ENCODE data around the gene LEFTY1.

Gene LEFTY1

DNA sequence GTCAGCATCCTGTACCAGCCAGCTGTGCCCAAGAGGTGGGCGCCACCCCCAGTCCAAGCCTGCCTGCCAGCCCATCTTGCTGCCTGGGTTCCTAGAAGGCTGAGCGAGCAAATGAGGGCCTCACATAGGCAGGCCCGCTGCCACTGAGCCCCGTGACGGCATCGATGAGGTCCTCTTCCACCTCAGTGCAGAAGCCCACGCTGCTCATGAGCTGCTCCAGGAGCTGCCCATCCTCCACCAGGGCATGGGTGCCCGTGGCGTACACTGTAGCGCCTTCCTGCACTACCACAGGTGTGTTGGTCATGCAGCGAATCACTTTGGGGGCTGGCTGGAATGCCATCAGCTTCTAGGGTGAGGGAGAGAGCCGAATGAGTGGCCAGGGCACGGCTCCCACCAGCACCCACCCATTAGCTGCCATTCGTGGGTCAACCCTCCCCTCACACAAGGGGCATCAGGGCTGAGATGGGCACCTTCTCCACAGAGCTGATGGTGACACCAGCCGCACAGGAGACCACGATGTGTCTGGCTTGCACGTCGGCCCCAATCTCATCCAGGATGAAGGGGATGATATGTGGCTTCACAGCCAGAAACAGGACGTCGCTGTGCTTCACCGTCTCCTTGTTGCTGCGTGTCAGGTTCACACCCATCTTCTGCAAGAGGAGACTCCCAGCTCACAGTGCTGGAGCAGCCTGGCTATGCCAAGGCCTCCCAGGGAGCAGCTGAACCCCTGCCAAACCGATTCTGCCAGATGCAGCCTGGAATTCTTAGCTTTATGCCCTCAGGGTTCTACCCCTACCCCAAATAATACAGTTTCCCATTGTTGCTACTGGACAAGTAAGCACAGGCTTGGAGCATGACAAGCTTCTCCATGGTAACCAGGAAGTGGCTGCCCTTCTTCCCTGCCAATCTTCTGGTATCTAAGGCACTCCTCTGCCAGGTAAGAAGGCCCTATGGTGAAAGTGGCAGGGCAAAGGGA lies 33.1 kb upstream of the LEFTY1 start:
- peak overlapping the region; percentile 94 for H3K27ac ChIP-seq

DNA sequence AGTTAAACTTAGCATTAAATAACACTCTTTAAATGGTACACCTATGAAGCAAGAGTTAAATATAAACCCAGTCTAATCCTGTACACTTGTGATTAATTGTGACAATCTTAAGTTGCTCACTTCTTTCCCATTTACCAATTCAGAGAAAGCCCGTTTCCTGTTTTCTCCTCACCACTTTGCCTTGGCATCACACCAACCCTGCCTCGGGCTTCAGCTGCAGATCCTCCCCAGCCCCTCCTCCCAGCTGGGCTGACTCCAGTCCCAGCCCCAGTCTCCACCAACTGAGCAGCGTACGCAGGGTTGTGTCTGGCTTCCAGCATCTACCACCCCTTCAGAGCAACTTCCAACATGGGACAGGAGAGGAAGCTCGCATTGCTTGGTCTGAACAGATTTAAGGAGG lies 31.0 kb upstream of the LEFTY1 start:
- TF ChIP-seq, protein P1, sequence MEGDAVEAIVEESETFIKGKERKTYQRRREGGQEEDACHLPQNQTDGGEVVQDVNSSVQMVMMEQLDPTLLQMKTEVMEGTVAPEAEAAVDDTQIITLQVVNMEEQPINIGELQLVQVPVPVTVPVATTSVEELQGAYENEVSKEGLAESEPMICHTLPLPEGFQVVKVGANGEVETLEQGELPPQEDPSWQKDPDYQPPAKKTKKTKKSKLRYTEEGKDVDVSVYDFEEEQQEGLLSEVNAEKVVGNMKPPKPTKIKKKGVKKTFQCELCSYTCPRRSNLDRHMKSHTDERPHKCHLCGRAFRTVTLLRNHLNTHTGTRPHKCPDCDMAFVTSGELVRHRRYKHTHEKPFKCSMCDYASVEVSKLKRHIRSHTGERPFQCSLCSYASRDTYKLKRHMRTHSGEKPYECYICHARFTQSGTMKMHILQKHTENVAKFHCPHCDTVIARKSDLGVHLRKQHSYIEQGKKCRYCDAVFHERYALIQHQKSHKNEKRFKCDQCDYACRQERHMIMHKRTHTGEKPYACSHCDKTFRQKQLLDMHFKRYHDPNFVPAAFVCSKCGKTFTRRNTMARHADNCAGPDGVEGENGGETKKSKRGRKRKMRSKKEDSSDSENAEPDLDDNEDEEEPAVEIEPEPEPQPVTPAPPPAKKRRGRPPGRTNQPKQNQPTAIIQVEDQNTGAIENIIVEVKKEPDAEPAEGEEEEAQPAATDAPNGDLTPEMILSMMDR (IDR thresholded peaks at IDR 0.05): no peak
- no peak for TF ChIP-seq ZFX (IDR thresholded peaks at IDR 0.05; ENCODE audit: borderline replicate concordance)
- peak overlapping the region; percentile 39 for H3K27ac ChIP-seq

More for the DNA sequence above, 33.1 kb upstream of the LEFTY1 start:
- no peak for TF ChIP-seq ZFX (IDR thresholded peaks at IDR 0.05; ENCODE audit: borderline replicate concordance)
- TF ChIP-seq, protein P1 (IDR thresholded peaks at IDR 0.05): no peak

DNA sequence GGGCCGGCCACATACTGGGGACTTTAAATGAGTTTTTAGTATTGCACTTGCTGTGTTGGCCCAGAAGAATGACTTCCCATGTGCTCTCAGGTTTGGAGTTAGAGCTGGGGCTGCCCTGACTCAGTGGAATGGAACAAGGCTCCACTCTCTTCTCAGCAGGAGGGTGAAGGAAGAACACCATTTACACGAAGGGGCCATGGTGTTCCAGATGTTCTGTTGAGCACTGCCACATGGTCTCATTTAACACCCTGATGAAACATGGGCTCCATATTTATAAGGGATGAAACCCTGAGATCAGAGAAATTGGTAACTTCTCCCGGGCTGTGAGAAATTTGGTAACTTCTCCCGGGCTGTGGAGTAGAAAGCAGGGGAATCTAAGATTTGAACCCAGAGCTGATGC lies 29.3 kb upstream of the LEFTY1 start:
- H3K27ac ChIP-seq: peak overlapping the region; percentile 2; the same call in 1 of the 2 replicates

DNA sequence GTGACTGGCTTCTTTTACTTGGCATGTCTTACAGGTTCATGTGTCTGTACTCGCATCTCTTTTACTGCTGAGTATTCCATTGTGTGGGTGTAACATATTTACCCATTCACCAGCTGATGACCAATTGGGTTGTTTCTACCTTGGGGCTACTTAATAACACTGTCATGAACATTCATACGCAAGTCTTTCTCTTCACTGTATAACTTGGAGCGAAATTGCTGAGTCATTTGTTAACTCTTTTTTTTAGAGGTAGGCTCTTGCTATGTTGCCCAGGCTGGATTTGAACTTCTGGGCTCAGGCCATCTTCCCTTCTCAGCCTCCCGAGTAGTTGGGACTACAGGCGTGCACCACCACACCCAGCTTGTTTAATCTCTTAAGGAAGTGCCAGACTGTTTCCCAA lies 28.6 kb upstream of the LEFTY1 start:
- TF ChIP-seq, protein P1 (IDR thresholded peaks at IDR 0.05): no peak
- peak overlapping the region; percentile 2; the same call in 1 of the 2 replicates for H3K27ac ChIP-seq

More for the DNA sequence above, 29.3 kb upstream of the LEFTY1 start:
- TF ChIP-seq, protein P1 (IDR thresholded peaks at IDR 0.05): no peak
- no peak for TF ChIP-seq ZFX (IDR thresholded peaks at IDR 0.05; ENCODE audit: borderline replicate concordance)

DNA sequence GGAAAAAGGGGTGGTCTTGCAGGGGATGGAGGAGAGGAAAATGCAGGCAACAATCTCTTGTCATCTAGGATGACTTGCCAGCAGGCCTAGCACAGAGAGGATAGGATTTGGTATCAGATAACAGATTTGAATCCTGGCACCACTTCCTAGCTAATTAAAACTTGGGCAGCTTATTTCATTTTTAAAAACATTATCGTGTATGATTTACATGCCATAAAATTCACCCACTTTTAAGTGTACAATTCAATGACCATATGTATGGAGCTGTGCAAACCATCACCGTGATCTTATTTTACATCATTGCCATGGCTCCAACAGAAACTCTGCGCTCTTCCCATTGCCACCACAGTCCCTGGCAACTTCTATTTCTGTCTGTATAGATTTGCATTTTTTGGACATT lies 28.2 kb upstream of the LEFTY1 start:
- TF ChIP-seq, protein P1 (IDR thresholded peaks at IDR 0.05): no peak
- TF ChIP-seq ZFX (IDR thresholded peaks at IDR 0.05; ENCODE audit: borderline replicate concordance): no peak
- peak overlapping the region; percentile 2; the same call in 1 of the 2 replicates for H3K27ac ChIP-seq

DNA sequence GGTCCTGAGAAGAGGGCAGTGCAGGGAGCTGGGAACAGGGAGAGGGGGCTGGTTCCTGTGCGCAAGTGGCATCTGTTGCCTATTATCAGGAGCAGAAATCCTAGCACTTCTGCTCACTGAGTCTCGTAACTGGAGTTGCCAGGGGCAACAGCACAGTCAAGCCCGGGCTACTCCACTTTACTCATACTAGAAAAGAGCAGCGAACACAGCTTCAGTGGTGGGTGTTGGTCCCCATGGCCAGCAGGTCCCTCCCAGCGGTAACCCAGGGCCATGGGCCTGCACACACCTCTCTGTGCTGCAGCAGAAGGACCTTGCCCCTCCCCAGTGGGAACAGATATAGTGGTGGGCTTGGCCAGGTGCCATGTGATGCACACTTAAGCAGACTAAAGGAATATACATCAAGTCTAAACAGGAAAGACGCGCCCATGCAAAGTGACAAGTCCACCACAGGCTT lies 26.6 kb upstream of the LEFTY1 start:
- no peak overlapping the region for H3K27ac ChIP-seq
- no peak for TF ChIP-seq ZFX (IDR thresholded peaks at IDR 0.05; ENCODE audit: borderline replicate concordance)
- TF ChIP-seq, protein P1 (IDR thresholded peaks at IDR 0.05): no peak

DNA sequence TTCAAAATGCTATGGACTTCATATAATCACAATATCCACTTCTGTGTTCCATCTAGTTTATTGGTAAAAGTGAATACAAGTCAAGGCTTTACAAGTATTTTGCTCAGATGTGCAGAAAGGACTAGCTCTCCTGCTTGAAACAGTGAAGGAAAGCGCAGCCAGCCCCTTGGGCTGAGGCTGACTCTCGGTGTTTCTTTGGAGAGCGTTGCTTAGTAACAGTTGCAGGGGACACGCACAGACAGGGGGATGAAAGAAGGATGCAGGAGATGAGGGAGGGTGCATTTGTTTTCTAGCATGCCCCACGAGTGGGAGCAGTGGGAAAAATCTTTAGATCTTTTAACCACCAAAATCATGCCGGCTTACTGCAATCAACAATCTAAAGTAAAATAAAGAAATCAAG lies 26.0 kb upstream of the LEFTY1 start:
- no peak overlapping the region for H3K27ac ChIP-seq
- TF ChIP-seq ZFX (IDR thresholded peaks at IDR 0.05; ENCODE audit: borderline replicate concordance): no peak
- TF ChIP-seq, protein P1 (IDR thresholded peaks at IDR 0.05): no peak
